ENCODE results near the gene FAM174B.

FAM174B gene

DNA sequence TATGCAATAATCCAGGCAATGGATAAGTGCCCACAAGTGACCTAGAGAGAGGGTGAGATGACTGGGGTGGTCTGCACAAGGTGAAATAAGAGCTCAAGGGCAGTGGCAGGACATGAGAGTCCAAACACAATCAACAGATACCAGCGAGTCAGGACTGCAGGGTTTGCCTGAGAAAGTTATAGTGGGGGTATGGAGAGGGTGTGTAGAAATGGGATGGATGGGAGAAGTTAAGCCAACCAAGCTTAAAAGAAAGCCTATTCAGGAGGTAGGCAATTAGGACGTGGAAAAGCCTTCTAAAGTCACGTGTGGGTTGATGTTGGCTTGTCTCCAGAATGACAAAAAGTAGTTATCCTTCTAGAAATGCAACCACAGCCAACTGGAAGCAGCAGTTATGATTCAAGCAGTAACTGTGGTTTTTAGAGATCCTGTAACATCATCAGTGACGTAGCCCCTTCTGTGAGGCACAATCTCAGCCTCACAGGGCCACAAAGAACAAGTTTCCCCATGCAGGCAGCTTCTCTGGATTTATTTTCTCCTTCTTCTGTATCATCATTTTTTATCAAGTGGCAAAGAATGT is 56.1 kb downstream of the FAM174B start:
- no peak for DNase-seq (ENCODE audit: low spot score)

- no peak for DNase-seq (ENCODE audit: low spot score)
Observed at GRCh38 chr15:92597548-92597947, 58.0 kb downstream of the FAM174B start.

GRCh38 chr15:92596623-92597022 is 59.0 kb downstream of the FAM174B start:
- no peak for DNase-seq (ENCODE audit: low spot score)

DNA sequence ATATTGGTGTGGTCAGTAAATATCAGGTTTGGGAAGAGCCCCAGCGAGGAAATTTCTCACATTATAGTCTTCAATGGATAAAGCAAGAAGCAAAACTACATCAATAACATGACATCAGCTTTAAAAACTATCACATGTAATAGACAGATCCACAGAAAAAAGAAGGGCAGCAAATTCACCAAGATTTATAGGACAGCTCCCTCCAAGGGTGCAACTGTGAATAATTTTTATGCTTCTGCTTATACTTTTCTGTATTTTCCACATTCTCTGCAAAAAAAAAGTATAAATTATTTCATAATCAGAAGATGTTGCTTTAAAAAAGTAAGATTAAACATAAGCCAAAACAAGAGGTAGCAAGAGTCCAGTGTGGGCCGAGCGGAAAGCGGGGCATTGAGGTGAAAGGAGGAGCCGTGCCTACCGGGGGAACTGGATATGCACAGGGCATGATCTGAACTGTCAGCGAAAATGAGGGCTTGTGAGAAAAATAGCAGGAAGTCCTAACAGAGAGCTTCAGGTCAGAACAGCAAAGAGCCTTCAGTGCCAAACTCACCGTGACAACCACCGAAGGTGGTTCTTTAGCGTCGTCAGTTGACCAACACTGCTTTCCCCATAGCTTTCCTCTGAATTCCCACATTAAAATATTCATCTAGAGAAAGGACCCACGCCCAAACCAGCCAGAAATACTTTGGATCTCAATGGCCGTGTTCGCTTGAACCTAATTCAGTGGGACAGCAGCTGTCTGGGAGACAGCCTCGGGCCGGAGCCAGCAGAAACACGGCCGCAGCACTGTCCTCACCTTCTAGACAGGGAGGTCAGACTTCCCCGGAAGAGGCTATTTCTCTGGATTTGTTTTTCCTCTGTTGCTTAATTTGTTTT is 59.8 kb downstream of the FAM174B start:
- DNase-seq (ENCODE audit: low spot score) = no peak

DNA sequence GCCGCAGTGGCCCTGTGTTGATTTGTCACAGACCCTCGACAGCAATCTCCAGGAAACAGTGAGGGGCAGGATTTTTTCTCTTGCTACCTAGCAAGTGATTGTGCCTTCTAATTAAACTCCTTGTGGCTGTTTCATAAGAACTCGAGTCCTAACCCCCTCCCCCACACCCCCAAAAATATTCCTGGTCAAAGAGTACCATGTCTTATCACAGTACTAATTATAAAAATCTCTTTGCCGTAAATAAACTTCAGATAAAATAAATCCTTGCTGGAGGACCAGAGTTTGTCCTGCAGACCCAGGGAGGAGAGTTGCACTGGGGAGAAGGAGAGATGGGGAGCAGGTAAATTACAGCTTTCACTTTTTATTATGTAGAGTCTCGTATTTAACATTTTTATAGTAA is 64.3 kb downstream of the FAM174B start:
- DNase-seq (ENCODE audit: low spot score) = no peak

GRCh38 chr15:92586966-92587365 is 68.6 kb downstream of the FAM174B start:
- no peak for DNase-seq (ENCODE audit: low spot score)

DNA sequence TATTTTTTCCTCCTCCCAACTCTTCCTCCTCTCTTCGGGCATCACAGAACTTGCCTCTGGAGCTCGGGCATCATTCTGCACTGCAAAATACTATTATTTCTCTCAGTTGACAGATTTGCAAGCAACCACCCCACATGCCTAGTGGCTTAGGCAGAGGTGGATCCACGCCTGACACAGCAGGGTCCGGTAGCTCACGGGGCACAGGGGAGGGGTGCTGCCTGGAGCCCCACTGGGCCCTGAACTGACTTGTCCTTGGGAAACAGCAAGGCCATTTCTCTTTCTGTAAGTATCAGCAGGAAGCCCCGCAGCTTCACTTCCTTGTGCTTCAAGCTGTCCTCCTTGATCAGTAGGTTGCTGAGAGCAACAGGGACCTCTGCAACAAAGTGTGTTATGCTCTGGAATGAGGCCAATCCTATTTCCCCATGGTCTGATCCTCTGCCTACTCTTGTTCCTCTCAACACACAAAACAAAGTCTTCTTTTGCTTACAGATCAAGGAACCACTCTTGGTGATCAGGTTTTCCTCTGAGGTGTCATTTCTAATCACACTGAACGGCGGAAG is 69.1 kb downstream of the FAM174B start:
- DNase-seq (ENCODE audit: low spot score) = no peak

- no peak for DNase-seq (ENCODE audit: low spot score)
Observed at GRCh38 chr15:92584105-92584504, 71.5 kb downstream of the FAM174B start.

DNA sequence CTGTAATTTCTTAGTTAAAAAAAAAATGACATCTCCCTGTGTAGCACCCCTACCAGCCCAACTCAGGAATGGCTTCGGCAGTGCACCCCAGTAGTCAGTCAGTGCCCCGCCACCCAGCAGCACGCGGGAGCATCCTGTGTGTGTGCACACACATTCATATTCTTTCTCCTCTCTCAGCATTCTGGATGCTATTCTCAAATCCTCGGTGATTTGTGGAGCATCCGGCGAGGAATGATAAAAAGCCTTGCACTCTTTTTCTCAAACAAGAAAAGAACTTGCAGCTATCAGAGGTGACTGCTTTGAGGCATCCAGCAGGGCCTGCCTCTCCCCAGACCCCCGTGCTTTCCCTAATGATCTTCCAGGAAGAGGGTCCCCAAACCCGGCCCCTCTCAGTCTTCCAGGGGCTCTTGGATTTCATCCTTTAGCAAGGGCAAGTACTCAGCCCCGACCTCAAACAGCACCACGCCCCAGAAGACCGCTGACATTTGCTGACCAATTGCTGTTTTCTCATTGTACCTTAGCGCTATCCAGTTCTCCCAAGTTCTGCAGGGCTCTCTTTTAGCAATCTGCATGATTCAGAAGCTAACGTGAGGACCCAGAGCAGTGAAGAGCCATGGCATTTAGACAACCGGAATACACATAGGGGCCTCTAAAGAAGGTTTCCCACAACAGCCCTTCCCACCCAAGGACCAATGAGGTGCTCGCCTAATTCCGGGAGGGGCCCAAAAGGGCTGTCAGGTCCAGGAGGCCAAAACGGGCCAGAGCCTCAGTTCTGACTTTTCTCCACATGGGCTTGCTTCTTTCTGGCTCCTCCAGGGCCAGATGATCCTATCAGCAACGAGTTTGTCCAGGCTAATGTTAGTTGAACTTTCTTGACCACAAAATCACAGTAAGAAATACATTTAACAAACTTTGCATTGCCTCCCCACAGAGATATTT is 72.2 kb downstream of the FAM174B start:
- DNase-seq (ENCODE audit: low spot score) = no peak

- DNase-seq (ENCODE audit: low spot score) = no peak
Observed at GRCh38 chr15:92582206-92582605, 73.4 kb downstream of the FAM174B start.

DNA sequence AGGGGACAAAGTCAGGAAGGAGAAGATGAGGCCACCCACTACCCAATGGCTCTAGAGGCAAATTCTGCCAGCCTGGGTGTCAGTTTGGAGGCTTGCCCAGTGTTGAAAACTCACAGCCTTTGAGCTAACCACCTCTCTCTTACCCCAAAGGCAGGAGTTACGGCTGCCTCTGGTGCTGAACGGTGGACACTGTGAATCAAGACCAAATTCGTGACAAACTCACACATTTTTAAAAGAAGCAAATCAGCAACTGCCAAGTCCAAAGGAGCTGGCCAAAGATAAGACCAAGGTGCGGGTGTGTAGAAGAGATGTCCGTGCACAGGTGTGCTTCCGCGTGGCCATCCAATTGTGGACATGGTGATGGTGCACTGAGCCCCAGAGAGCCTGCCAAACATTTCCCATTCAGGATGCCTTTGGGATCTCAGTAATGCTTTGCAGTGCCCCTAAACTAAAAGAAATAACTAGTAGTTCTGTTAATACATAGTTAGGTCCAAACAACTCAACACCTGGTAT is 74.6 kb downstream of the FAM174B start:
- no peak for DNase-seq (ENCODE audit: low spot score)

GRCh38 chr15:92580521-92580920 is 75.1 kb downstream of the FAM174B start:
- DNase-seq (ENCODE audit: low spot score) = no peak

DNA sequence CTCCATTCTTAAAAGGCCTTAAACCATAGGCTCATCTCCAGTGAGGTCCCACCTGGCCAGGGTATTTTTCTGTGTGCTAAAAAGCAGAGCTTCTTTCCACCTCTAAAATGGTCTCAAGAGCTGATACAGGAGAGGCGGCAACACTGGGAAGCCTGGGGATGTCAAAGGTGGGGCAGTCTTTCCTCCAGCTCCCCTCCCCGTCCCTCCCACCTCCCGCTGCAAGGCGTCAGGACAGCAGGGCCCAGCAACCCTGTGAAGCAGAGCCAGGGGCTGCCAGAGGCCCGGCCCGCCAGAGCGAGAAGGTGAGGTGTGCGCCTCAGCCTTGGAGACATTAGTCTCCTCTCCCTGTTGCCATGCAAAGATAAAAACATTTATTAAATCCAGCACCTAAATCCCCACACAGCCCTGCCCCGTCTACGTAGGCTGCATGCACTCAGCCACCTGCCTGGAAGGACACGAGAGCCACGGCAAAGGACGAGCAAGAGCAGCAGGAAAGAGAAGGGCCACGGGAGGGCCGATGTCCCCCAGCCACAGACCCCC is 75.6 kb downstream of the FAM174B start:
- DNase-seq (ENCODE audit: low spot score) = no peak

GRCh38 chr15:92579486-92579885 is 76.1 kb downstream of the FAM174B start:
- DNase-seq (ENCODE audit: low spot score) = no peak

DNA sequence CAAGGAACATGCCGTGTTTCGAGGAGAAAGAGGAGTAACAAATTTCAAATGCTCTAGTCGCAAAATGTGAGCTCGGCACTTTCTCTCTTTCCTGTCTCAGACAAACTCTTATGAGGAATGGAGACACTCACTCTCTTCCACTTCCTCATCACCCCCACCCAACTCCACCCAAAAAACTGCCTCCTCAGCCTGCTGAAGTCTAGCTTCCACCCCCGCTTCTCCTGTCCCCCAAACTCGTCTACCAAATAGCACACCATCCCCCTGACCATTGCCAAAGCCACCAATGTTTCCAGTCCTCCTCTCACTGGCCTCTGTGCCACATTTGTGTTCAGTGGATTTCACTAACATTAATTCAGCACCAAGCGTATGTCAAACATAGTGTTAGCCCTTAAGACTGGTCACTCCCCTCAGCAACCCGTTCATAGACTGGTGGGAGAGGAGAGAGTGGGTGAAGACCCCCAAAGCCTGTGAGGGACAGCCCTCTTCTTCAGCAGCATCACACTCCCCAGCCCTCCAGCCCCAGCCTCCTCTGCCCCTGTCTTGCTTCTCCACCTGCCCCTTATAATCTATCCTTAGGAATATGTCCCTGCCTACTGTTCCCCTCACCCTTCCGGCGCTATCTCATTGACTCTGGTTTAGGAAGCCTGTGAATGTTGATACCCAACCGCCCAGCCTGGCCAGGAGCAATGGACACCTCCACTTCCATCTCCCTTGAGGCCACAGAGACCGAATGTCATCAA is 77.3 kb downstream of the FAM174B start:
- DNase-seq (ENCODE audit: low spot score) = no peak

DNA sequence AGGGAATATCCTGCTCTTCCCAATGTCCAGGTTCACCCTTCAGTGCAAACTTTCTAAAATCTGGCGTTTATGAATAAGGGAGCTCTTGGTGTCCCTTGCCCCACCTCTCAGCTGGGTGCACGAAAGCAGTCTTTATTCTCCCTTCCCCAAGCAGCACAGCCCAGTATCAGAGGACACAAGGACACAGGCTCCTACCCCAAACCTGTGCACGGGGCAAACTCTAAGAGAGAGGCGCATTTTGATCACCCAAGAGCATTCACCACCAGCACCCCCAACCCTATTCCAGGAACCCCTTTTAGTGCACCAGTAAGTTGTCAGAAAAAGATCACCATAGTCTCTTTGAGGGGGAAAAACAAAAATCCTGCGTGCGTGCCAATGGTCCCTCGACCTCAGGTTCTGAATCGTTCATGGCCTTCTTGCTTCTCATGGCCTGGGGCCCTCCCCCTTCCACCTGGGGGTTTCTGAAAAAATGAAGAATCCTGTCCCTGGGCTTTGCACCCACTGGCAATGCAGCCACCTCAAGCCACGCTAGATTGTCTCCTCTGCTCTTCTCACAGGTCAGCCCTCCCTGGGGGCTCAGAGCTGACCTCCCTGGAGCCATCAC is 78.9 kb downstream of the FAM174B start:
- DNase-seq (ENCODE audit: low spot score) = no peak

- no peak for DNase-seq (ENCODE audit: low spot score)
Observed at GRCh38 chr15:92574566-92574965, 81.0 kb downstream of the FAM174B start.

DNA sequence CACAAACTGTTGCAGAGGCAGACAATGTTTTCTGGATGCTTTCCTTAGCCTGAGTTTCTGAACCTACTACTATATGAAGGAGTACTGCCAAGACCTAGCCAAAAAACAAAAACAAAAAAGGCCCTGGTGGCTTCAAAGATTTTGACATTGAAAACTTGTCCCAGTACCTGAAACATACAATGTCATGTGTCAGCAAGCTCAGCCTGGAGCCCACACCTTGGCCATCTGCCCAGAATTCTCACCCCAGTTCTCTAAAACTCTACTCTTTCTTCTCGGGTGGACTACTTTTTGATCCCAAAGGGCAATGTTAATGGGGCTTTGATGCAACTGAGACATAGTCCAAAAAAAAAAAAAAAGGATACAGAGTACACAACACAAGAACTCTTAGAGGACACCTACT is 81.4 kb downstream of the FAM174B start:
- no peak for DNase-seq (ENCODE audit: low spot score)

DNA sequence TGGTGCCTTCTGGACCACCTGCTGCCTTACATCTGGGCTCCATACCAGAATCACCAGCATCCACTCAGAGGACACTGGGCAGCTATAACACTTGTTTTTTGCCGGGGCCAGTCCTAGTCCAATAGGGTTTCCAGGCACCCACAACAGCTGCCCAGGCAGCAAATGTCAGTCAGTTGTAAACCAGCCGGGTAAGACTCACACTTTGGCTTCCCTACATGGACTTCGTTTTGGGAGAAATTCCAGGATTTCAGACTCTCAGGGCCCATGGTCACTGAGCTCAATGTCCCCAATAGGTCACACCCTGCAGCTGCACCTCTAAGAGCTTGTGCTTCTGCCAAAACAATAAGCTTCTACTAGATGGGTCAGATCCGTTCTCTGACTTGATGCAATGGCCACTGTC is 83.8 kb downstream of the FAM174B start:
- no peak for DNase-seq (ENCODE audit: low spot score)

DNA sequence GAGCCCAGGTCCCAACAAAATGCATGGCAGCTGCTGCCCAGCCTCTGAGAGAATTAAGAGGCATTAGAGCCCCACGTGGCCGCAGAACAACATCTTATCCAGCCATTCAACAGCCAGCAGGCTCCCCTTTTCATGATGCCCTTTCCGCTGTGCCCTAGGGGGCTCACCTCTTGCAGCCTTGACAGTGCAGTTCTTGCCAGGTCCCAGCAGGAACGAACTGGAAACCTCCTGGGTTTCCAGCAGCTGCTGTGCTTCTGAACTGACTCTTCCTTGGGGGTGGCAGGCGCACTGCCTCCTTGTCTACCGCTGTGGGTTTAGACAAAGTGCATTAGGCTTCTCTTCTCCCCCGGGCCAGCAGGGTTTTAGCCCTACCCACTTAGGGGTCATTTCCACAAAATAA is 85.2 kb downstream of the FAM174B start:
- no peak for DNase-seq (ENCODE audit: low spot score)

DNA sequence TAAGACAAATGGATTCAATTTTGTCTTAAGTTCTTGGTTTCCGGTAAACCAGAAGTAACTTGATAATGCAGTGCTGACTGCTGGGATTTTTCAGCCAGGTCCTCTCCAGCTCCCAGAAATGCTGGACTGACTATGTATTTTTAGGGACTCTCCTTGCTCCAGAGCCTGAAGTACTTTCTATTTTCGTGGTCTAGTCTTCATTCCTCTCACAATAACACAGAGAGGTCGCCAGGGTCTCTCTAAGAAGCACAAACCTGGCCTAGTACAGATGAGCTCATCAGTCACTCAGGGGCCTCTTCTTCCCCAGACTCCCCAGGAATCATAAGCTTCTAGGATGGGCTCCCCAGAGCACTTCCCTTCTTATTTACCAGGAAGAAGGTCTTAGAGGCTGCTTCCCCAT is 85.8 kb downstream of the FAM174B start:
- no peak for DNase-seq (ENCODE audit: low spot score)
